Keratinocyte (primary cell): Measurements from ENCODE around the gene ARFIP1. TPM values are rescaled to one million over a fixed set of nuclear protein-coding genes. Genes with fewer than 3 reads are reported as not detected.

Source experiments
- DNase-seq: peaks from one replicate; pipeline ENCODE4 v3.0.0-alpha.2; 2011; ENCODE audit warnings: low read depth, missing footprints, low spot score
- FAIRE-seq: peaks from 2 replicates; lab custom pipeline; 2011; peaks lifted over from hg19 to GRCh38; lab: Jason Lieb, UNC
- H2AFZ ChIP-seq: 2 replicates; pipeline ENCODE4 v1.6.0; 2012; ENCODE audit warnings: low read length, control low read depth, inconsistent platforms; ENCODE audit not compliant: control insufficient read depth
- H3K27ac ChIP-seq: 2 replicates; pipeline ENCODE4 v1.5.1; 2011; ENCODE audit warnings: low read length; ENCODE audit not compliant: control insufficient read depth, insufficient read depth
- H3K27me3 ChIP-seq: 3 replicates; pipeline ENCODE4 v1.6.0; 2011; ENCODE audit warnings: low read length; ENCODE audit not compliant: control insufficient read depth, insufficient read depth; ENCODE audit errors: extremely low read depth
- H3K36me3 ChIP-seq, 2 experiments: 2 replicates in 1 of 2; 3 replicates in 1 of 2; pipeline ENCODE4 v1.5.1; 2011; ENCODE audit warnings: low read length in 2 of 2, mild to moderate bottlenecking in 1 of 2; ENCODE audit not compliant: control insufficient read depth in 2 of 2, insufficient read depth in 2 of 2; ENCODE audit errors: extremely low read depth in 1 of 2
- H3K4me1 ChIP-seq: 3 replicates; pipeline ENCODE4 v1.5.1; 2011; ENCODE audit warnings: low read length; ENCODE audit not compliant: control insufficient read depth, insufficient read depth; ENCODE audit errors: extremely low read depth
- H3K4me2 ChIP-seq: 3 replicates; pipeline ENCODE4 v1.6.0; 2011; ENCODE audit warnings: low read depth, low read length; ENCODE audit not compliant: control insufficient read depth, insufficient read depth; ENCODE audit errors: extremely low read depth
- H3K4me3 ChIP-seq, 3 experiments: fragments of 200-600 bp in 1 of 3; sonication (generic) in 1 of 3; 2 replicates in 2 of 3; 3 replicates in 1 of 3; pipeline ENCODE4 v1.5.1; 2011 to 2016; ENCODE audit warnings: low read length in 3 of 3, mild to moderate bottlenecking in 3 of 3, control low read depth in 2 of 3, inconsistent platforms in 1 of 3, low read depth in 1 of 3, mixed read lengths in 1 of 3, mixed run types in 1 of 3, moderate library complexity in 1 of 3; ENCODE audit not compliant: control insufficient read depth in 2 of 3, insufficient read depth in 2 of 3; ENCODE audit errors: extremely low read depth in 1 of 3
- H3K79me2 ChIP-seq: 2 replicates; pipeline ENCODE4 v1.6.0; 2012; ENCODE audit warnings: low read length; ENCODE audit not compliant: control insufficient read depth, insufficient read depth
- H3K9ac ChIP-seq: 3 replicates; pipeline ENCODE4 v1.6.0; 2011; ENCODE audit warnings: low read length; ENCODE audit not compliant: control insufficient read depth, insufficient read depth; ENCODE audit errors: extremely low read depth
- H3K9me1 ChIP-seq: 3 replicates; pipeline ENCODE4 v1.6.0; 2011; ENCODE audit warnings: low read length; ENCODE audit not compliant: control insufficient read depth, insufficient read depth; ENCODE audit errors: extremely low read depth
- H3K9me3 ChIP-seq: 2 replicates; pipeline ENCODE4 v1.5.1; 2012; ENCODE audit warnings: low read depth, low read length; ENCODE audit not compliant: control insufficient read depth
- H4K20me1 ChIP-seq: 3 replicates; pipeline ENCODE4 v1.6.0; 2011; ENCODE audit warnings: low read length; ENCODE audit not compliant: control insufficient read depth, insufficient read depth; ENCODE audit errors: extremely low read depth
- CTCF ChIP-seq, 3 experiments: IDR thresholded peaks in 1 of 3; conservative IDR thresholded peaks in 1 of 3; optimal IDR thresholded peaks in 1 of 3; 2 replicates in 2 of 3; 3 replicates in 1 of 3; pipeline versions ENCODE3 to v1.5.1; 2011; ENCODE audit warnings: low read length in 3 of 3, mild to moderate bottlenecking in 3 of 3, moderate library complexity in 2 of 3, control low read depth in 1 of 3, inconsistent platforms in 1 of 3; ENCODE audit not compliant: insufficient read depth in 2 of 3; ENCODE audit errors: extremely low read depth in 1 of 3
- EZH2 ChIP-seq: IDR thresholded peaks from one replicate; pipeline ENCODE4 v1.6.1; 2012; ENCODE audit warnings: inconsistent platforms, mild to moderate bottlenecking, low read length, moderate library complexity
- dilution Hi-C: fragments of 300-500 bp; cut with MboI; formaldehyde crosslinking; loops from one replicate; pipeline ENCODE4 v1.7.0; 2020; ENCODE audit warnings: low sequenced_read_pairs; ENCODE audit not compliant: extremely low pct_ligation_motif_present
- polyA plus RNA-seq, 5 experiments: library from polyadenylated mRNA; depleted of rRNA in 3 of 5; stranded (reverse) in 3 of 5; stranded (forward) in 1 of 5; unstranded in 1 of 5; fragments of >200 nt; gene quantifications; 1 replicate in 1 of 5; 2 replicates in 3 of 5; 3 replicates in 1 of 5; pipeline versions ENCODE4 v1.2.1 to v1.2.3, GENCODE V29; 2011 to 2012; ENCODE audit warnings: missing spikeins in 2 of 5, low read depth in 1 of 5, low replicate concordance in 1 of 5

Gene ARFIP1
- polyA plus RNA-seq, 1 donor (not counting 4 experiments of a cell fraction or from before 2014, with no cell fraction given), result 44.4 TPM

- no peak overlapping the region for H3K4me2 ChIP-seq
- FAIRE-seq (no peak), DNase-seq (no peak)
- H3K79me2 ChIP-seq, result no peaks in the 10 kb centered on the region
- dilution Hi-C loops, result no loop called here
- no peak for TF ChIP-seq EZH2
- no peak for TF ChIP-seq CTCF (optimal IDR thresholded peaks at IDR 0.05 in 1 of 3, IDR thresholded peaks at IDR 0.05 in 1 of 3, conservative IDR thresholded peaks at IDR 0.05 in 1 of 3; ENCODE audit: extremely low read depth in 1 of 3, insufficient read depth in 2 of 3, low read length in 3 of 3)
- H3K27ac ChIP-seq, result no peak overlapping the region
- H3K36me3 ChIP-seq, result peaks cover 0 to 6% of the 10 kb centered on the region in 2 experiments
- H3K9ac ChIP-seq, result no peak overlapping the region
- H3K9me3 ChIP-seq, result no peaks in the 10 kb centered on the region
- no peaks in the 10 kb centered on the region for H3K27me3 ChIP-seq
- H3K9me1 ChIP-seq, result no peaks in the 10 kb centered on the region
- H3K4me1 ChIP-seq, result no peaks in the 10 kb centered on the region
- no peak overlapping the region for H3K4me3 ChIP-seq
- H4K20me1 ChIP-seq, result no peaks in the 10 kb centered on the region
- no peak overlapping the region for H2AFZ ChIP-seq
Observed at GRCh38 chr4:152886201-152886600, 106.4 kb downstream of the ARFIP1 start.

- Histone ChIP-seq H3K9me1 (no peaks in the 10 kb centered on the region), H4K20me1 (no peaks in the 10 kb centered on the region), H3K4me3 (no peak overlapping the region), H3K27ac (no peak overlapping the region), H2AFZ (no peak overlapping the region), H3K4me1 (no peaks in the 10 kb centered on the region), H3K9me3 (no peaks in the 10 kb centered on the region), H3K27me3 (no peaks in the 10 kb centered on the region), H3K4me2 (no peak overlapping the region), H3K9ac (no peak overlapping the region), H3K36me3 (peaks cover 0 to 4% of the 10 kb centered on the region in 2 experiments), H3K79me2 (no peaks in the 10 kb centered on the region)
- TF ChIP-seq EZH2, result no peak
- TF ChIP-seq CTCF (optimal IDR thresholded peaks at IDR 0.05 in 1 of 3, IDR thresholded peaks at IDR 0.05 in 1 of 3, conservative IDR thresholded peaks at IDR 0.05 in 1 of 3; ENCODE audit: extremely low read depth in 1 of 3, insufficient read depth in 2 of 3, low read length in 3 of 3), result no peak
- DNase-seq (no peak), FAIRE-seq (no peak)
- dilution Hi-C loops, result no loop called here
Observed at GRCh38 chr4:152887981-152888380, 108.2 kb downstream of the ARFIP1 start.
